KOPT-K1 (cell line): Measurements from ENCODE around the gene IFIT3.

Experiments
- H3K27ac ChIP-seq: fragments of 200-600 bp; sonication (generic); 2 replicates; pipeline ENCODE4 v1.5.1; 2016; ENCODE audit warnings: antibody characterized with exemption, mild to moderate bottlenecking, low read depth, low read length; ENCODE audit not compliant: poor library complexity, severe bottlenecking
- H3K36me3 ChIP-seq: fragments of 200-600 bp; sonication (generic); 2 replicates; pipeline ENCODE4 v1.5.1; 2017; ENCODE audit warnings: antibody characterized with exemption, mild to moderate bottlenecking, low read length, moderate library complexity; ENCODE audit not compliant: insufficient read depth
- H3K9me3 ChIP-seq: fragments of 200-600 bp; sonication (generic); 2 replicates; pipeline ENCODE4 v1.5.1; 2017; ENCODE audit warnings: antibody characterized with exemption, low read length, mild to moderate bottlenecking; ENCODE audit not compliant: insufficient read depth, poor library complexity, severe bottlenecking

The IFIT3 gene

GRCh38 chr10:89351780-89352597, 24.2 kb downstream of the IFIT3 start:
- H3K9me3 ChIP-seq: no peaks in the 10 kb centered on the region
- H3K36me3 ChIP-seq: no peaks in the 10 kb centered on the region
- no peak overlapping the region for H3K27ac ChIP-seq

GRCh38 chr10:89352802-89353201, 25.0 kb downstream of the IFIT3 start:
- H3K9me3 ChIP-seq: no peaks in the 10 kb centered on the region
- no peak overlapping the region for H3K27ac ChIP-seq
- H3K36me3 ChIP-seq: no peaks in the 10 kb centered on the region

- Histone ChIP-seq H3K36me3 (no peaks in the 10 kb centered on the region), H3K9me3 (no peaks in the 10 kb centered on the region), H3K27ac (no peak overlapping the region)
These were observed 27.7 kb downstream of the IFIT3 start for GRCh38 chr10:89355394-89355931.

- Histone ChIP-seq H3K36me3 (no peaks in the 10 kb centered on the region), H3K27ac (no peak overlapping the region), H3K9me3 (no peaks in the 10 kb centered on the region)
These were observed 29.3 kb downstream of the IFIT3 start for GRCh38 chr10:89357096-89357495.

- H3K36me3 ChIP-seq: no peaks in the 10 kb centered on the region
- no peak overlapping the region for H3K27ac ChIP-seq
- H3K9me3 ChIP-seq: no peaks in the 10 kb centered on the region
These were observed 30.2 kb downstream of the IFIT3 start for GRCh38 chr10:89357975-89358374.

GRCh38 chr10:89360157-89360556, 32.4 kb downstream of the IFIT3 start:
- no peaks in the 10 kb centered on the region for H3K36me3 ChIP-seq
- H3K27ac ChIP-seq: no peak overlapping the region
- no peaks in the 10 kb centered on the region for H3K9me3 ChIP-seq

GRCh38 chr10:89362929-89363328, 35.1 kb downstream of the IFIT3 start:
- Histone ChIP-seq H3K36me3 (no peaks in the 10 kb centered on the region), H3K27ac (no peak overlapping the region), H3K9me3 (no peaks in the 10 kb centered on the region)

GRCh38 chr10:89363729-89364442, 36.1 kb downstream of the IFIT3 start:
- Histone ChIP-seq H3K36me3 (no peaks in the 10 kb centered on the region), H3K9me3 (no peaks in the 10 kb centered on the region), H3K27ac (no peak overlapping the region)

- Histone ChIP-seq H3K27ac (no peak overlapping the region), H3K9me3 (no peaks in the 10 kb centered on the region), H3K36me3 (no peaks in the 10 kb centered on the region)
These were observed 36.7 kb downstream of the IFIT3 start for GRCh38 chr10:89364531-89364930.

- no peaks in the 10 kb centered on the region for H3K36me3 ChIP-seq
- no peak overlapping the region for H3K27ac ChIP-seq
- H3K9me3 ChIP-seq: no peaks in the 10 kb centered on the region
These were observed 39.7 kb downstream of the IFIT3 start for GRCh38 chr10:89367529-89367928.

- Histone ChIP-seq H3K9me3 (no peaks in the 10 kb centered on the region), H3K27ac (no peak overlapping the region)
These were observed 40.3 kb downstream of the IFIT3 start for GRCh38 chr10:89368129-89368528.

GRCh38 chr10:89369156-89370105, 41.6 kb downstream of the IFIT3 start:
- Histone ChIP-seq H3K36me3 (no peaks in the 10 kb centered on the region), H3K9me3 (no peaks in the 10 kb centered on the region), H3K27ac (no peak overlapping the region)

More at GRCh38 chr10:89368129-89368528, 40.3 kb downstream of the IFIT3 start:
- no peaks in the 10 kb centered on the region for H3K36me3 ChIP-seq

- Histone ChIP-seq H3K9me3 (no peaks in the 10 kb centered on the region), H3K36me3 (no peaks in the 10 kb centered on the region), H3K27ac (no peak overlapping the region)
These were observed 43.3 kb downstream of the IFIT3 start for GRCh38 chr10:89371079-89371478.

GRCh38 chr10:89371987-89372386, 44.2 kb downstream of the IFIT3 start:
- Histone ChIP-seq H3K27ac (no peak overlapping the region), H3K9me3 (no peaks in the 10 kb centered on the region), H3K36me3 (no peaks in the 10 kb centered on the region)
